Stimulated activated CD8-positive, alpha-beta memory T cell treated with anti-CD3 and anti-CD28 coated beads, Interleukin-7, amount 100 ng/mL, for 4 hours (primary cell): Measurements from ENCODE around the gene MST1R.
"Not testable (repeated sequence)": the region's sequence is repeated elsewhere in the genome, so short reads cannot be mapped to it uniquely, and the experiment has no call there.

Experiments
- DNase-seq, 2 donors: peaks; one replicate each; pipeline ENCODE4 v3.0.0-alpha.2; 2020; ENCODE audit warnings: low read depth in 2 of 2

The MST1R gene

GRCh38 chr3:49903451-49904424 lies at the start of gene MST1R:
Gene MST1R (minus strand): TSS chr3:49903873. CDS start chr3:49903609, 264 bp downstream.
- peak; percentile 36 to 75 for DNase-seq

DNA sequence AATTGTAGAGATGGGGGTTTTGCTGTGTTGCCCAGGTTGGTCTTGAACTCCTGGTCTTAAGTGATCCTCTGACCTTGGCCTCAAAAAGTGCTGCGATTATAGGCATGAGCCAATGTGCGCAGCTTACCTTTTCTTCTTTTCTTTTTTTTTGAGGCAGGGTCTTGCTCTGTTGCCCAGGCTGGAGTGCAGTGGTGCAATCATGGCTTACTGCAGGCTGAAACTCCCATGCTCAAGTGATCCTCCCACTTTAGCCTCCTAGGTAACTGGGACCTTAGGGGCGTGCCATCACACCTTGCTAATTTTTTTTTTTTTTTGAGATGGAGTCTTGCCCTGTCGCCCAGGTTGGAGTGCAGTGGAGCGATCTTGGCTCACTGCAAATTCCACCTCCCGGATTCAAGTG lies 49.3 kb upstream of the MST1R start:
- no peak for DNase-seq

- DNase-seq, result no peak
These were observed 39.0 kb upstream of the MST1R start for GRCh38 chr3:49942651-49943050.

- DNase-seq, result no peak
These were observed 37.1 kb upstream of the MST1R start for GRCh38 chr3:49940667-49941249.

- peak; percentile 91 to 94 for DNase-seq
These were observed 36.4 kb upstream of the MST1R start, which contains the start of gene RBM6 for GRCh38 chr3:49939858-49940666. Gene RBM6 (plus strand): TSS chr3:49940150. CDS start chr3:49962642, 22,492 bp downstream.

DNA sequence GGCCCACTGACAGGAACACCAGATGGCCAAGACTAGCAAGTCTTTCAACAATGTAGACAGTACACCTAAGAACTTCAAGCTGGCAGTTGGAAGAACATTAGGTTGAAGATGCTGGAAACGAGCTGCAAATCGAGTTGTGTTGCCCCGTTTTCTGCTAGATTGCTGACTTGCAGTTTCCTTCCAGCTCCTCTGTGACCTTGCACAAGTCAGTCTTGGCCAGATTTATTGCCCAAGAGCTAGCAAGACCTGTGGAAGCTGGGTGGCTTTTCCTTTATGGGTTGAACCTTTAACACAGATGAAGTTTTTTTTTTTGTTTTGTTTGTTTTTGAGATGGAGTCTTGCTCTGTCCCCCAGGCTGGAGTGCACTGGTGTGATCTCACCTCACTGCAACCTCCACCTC lies 33.4 kb upstream of the MST1R start:
- DNase-seq, result no peak

DNA sequence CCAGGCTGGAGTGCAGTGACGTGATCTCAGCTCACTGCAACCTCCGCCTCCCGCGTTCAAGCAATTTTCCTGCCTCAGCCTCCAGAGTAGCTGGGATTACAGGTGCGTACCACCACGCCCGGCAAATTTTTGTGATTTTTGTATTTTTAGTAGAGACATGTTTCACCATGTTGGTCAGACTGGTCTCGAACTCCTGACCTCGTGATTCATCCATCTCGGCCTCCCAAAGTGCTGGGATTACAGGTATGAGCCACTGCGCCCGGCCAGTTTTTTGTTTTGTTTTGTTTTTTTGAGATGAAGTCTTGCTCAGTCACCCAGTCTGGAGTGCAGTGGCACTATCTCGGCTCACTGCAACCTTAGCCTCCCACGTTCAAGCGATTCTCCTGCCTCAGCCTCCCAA lies 28.6 kb upstream of the MST1R start:
- DNase-seq, result not testable (repeated sequence)

DNA sequence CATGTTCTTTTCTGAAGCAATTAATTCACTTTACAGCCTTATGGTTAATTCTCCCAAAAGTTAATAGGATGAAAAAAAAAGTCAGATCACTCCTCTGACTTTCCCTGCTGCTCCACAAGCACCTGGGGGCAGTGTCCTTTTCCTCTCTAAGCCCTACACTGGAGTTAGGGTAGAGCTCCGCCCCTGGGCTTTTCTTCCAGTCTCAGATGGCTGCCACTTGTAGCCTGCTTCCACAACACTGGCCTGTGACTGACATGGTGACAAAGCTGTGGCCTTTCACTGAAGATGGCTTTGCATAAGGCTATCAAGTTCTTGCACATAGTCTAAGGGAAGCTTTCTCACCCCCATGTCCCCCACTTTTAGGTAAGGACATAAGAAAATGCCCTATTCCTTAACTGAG lies 27.2 kb upstream of the MST1R start:
- no peak for DNase-seq

DNA sequence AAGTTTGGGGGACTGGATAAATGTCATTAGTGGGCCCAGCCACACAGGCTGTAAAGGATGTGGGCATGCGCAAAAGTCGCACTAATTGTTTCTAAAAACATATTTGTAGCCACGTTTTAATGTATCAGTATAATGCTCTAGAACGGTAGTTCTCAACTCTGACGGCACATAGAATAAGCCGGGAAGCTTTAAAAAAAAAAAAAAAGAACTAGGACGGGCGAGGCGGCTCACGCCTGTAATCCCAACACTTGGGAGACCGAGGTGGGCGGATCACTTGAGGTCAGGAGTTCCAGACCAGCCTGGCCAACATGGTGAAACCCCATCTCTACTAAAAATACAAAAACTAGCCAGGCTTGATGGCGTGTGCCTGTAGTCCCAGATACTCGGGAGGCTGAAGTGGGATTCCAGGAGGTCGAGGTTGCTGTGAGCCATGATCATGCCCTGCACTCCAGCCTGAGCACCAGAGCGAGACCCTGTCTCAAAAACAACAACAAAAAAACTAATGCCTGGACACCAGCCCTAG lies 26.6 kb upstream of the MST1R start:
- no peak for DNase-seq

DNA sequence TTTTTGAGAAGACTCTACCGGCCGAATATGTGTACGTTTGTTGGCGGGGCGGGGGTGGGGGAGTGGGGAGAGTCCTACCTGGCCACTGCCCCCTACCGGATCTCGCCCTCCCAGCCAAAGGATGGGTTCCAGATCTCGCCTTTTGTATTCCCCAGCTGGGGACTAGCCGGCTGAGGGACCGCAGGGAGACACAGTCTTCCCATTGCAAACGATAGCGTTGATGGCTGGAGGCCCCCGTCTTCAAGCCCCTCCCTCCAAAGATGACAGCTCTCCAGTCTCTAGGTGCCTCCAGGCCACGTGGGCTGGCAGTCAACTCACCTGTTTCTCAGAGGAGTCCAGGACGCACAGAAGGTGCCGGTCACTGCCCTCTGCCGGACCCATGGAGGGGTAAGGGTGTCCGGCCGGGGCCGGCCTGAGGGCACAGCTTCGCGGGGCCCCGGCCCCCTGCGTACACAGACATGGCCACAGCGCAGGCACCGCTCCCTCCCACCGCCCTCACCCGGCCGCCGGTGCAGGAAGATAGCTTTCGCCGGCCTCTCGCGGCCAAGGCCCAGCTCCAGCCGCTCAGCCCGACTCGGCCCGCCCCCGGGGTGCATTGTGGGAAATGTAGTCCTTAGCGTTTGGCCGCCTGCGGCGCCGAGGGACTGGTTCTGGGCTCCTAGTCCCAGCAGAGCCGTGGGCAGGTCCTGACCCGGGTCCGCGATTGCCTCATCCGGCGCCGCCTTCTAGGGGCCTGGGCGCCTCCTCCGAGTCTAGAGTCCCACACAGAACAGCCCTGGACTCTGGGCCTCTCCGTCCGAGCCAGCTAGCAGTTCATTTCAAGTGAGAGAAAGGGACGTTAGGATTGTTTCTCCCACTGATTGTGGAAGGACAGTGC lies 25.9 kb upstream of the MST1R start, which contains the start of gene MON1A:
TSS of gene MON1A (minus strand) at position 521 of the 877 bp plus-strand sequence. CDS start 16,465 bp downstream, outside the sequence.
- DNase-seq, result peak; percentile 68 to 77

DNA sequence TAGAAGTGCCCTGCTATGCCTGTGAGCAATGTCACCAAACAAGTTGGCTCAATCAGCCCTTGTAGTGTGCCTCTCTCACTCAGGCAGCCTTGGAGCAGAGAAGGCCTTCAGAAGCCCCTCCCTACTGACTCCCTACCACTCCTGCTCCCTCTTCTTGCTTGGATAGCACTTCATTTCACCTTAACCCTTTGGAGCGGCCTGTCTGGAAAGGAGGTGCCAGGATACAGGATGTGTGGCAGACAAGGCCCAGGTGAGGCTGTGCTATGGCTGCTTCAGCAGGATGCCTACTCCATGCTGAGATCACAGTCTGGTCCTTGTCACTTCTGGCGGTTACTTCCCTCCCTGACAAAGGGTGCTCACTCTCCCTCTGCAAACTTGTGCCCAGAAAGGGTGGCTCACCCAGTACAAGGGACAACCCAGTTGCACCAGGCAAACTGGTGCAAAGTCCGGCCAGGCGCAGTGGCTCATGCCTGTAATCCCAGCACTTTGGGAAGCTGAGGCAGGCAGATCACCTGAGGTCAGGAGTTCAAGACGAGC lies 24.9 kb upstream of the MST1R start:
- DNase-seq, result no peak

- no peak for DNase-seq
These were observed 24.1 kb upstream of the MST1R start for GRCh38 chr3:49927798-49928197.

GRCh38 chr3:49926117-49926728 lies 22.6 kb upstream of the MST1R start:
- no peak for DNase-seq

DNA sequence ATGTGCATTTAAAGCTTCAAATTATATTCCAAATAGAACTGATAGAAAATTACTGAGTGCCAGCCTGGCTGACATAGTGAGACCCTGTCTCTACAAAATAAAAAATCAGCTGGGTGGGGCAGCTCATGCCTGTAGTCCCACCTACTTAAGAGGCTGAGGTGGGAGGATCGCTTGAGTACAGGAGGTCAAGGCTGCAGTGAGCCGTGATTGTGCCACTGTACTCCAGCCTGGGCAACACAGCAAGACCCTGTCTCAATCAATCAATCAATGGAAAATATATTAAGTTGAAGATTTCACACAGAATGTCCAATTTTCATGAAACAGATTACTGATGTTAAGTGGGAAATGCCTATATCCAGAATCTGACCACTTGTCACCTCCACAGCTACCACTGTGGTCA lies 21.8 kb upstream of the MST1R start:
- no peak for DNase-seq

GRCh38 chr3:49924683-49925082 lies 21.0 kb upstream of the MST1R start:
- DNase-seq, result no peak

GRCh38 chr3:49917806-49918590 lies 14.3 kb upstream of the MST1R start:
- not testable (repeated sequence) for DNase-seq

- DNase-seq, result no peak
These were observed 13.0 kb upstream of the MST1R start for GRCh38 chr3:49916686-49917085.

DNA sequence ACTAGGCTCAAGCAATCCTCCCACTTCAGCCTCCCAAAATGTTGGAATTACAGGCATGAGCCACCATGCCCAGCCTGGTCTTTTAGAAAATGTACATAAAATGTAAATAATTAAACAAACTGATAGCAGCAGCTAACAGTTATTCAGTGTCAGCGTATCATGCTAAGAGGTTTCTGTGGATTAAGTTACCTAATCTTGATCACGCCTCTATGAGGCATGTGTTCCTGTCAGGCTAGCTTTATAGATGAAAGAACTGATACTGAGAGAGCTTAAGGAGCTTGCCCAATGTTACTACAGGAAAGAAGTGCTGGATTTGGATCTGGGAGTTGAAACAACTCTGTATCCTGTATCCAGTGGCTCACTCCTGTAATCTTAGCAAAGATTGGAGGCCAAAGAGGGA lies 11.2 kb upstream of the MST1R start:
- no peak for DNase-seq

DNA sequence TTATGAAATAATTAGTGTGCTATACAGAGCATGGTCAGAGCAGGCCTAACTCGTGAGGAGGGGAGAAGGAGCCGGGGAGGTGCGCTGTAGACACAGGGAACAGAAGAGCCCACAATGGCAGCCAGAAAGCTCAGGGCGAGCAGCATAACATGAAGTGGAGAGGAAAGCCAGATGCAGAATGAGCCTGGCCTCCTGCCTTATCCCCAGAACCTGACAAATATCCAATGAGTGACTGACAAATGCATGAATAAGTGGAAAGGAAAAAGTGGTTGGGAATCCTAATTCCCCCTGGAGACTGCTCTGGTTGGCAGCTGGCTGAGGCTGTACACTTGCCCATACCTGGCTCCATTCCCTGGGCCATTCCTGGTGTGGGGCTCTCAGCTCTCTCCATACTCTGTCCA lies 9.2 kb upstream of the MST1R start:
- no peak for DNase-seq
